ENCODE results near the gene ZNF154.

Gene ZNF154

GRCh38 chr19:57667228-57667627 is 41.8 kb downstream of the ZNF154 start:
- no peak overlapping the region for H3K4me3 ChIP-seq (replicated peaks in 1 of 2; ENCODE audit: low read depth in 2 of 2, low read length in 2 of 2)
- no peak for DNase-seq (ENCODE audit: low read depth in 2 of 2)
- TF ChIP-seq CTCF (IDR thresholded peaks at IDR 0.05; ENCODE audit: low read depth, low read length) = no peak

GRCh38 chr19:57665261-57665806 is 43.7 kb downstream of the ZNF154 start:
- no peak overlapping the region for H3K4me3 ChIP-seq (replicated peaks in 1 of 2; ENCODE audit: low read depth in 2 of 2, low read length in 2 of 2)
- no peak for TF ChIP-seq CTCF (IDR thresholded peaks at IDR 0.05; ENCODE audit: low read depth, low read length)
- no peak for DNase-seq (ENCODE audit: low read depth in 2 of 2)

DNA sequence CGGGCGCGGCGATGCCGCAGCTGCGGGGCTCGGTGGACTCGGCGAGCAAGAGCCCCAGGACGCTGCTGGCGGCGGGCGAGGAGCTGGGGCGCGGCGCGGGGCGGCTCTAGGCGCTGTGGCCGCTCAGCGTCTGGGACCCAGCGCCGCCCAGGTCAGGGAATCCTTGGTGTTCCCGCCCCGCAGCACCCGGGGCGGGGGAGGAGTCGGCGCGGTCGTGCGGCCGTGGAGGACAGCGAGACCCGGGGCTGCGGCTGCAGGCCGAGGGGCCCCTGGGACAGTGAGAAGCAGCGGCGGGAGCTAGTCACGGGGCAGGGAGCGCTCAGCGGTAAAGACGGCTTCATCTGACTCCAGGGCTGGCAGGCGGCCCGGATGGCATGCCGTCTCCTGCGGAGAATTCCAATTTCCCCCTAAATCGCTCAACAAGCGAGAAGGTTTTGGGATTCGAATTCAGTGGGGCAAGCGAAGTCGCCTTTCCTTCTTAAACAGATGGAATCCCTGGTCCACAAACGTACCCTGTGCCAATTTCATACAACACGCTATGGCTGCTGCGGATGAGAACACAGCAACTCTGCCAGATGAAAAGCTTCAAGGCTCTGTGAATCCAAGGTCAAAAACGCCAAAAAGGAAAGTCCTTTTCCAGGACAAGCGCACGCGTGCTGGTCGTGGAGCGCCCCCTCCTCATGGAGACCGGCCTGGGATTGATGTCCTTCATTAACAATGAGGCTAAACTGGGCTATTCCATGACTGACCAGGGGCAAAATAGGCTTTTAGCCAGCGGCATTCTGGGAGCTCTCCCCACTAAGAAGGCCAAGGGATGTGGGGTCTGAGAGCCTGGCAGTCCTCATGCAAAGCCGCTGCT is 44.5 kb downstream of the ZNF154 start:
- peak overlapping the region; percentile 53 to 58 for H3K4me3 ChIP-seq (replicated peaks in 1 of 2; ENCODE audit: low read depth in 2 of 2, low read length in 2 of 2)
- no peak for TF ChIP-seq CTCF (IDR thresholded peaks at IDR 0.05; ENCODE audit: low read depth, low read length)
- peak; percentile 42 to 76 for DNase-seq (ENCODE audit: low read depth in 2 of 2)

DNA sequence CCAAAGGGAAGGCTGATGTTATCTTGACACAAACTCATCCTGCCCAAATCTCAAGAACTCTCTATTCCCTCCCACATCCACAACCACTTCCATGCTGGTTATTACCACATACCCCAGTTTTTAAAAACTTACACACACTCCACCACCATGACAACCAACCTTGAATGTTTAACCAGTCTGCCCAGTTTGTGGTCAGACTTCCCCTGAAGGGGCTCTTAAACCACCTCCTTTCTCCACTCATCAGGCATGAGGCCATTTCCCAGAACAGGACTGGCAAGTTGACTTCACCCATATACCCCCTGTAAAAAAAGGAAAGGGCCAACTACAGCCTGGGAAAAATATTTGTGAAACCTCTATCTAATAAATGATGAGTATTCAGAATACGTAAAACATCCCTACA is 52.7 kb downstream of the ZNF154 start:
- DNase-seq (ENCODE audit: low read depth in 2 of 2) = no peak
- TF ChIP-seq CTCF (IDR thresholded peaks at IDR 0.05; ENCODE audit: low read depth, low read length) = no peak
- no peak overlapping the region for H3K4me3 ChIP-seq (replicated peaks in 1 of 2; ENCODE audit: low read depth in 2 of 2, low read length in 2 of 2)

GRCh38 chr19:57655443-57655842 is 53.6 kb downstream of the ZNF154 start:
- TF ChIP-seq CTCF (IDR thresholded peaks at IDR 0.05; ENCODE audit: low read depth, low read length) = no peak
- no peak overlapping the region for H3K4me3 ChIP-seq (replicated peaks in 1 of 2; ENCODE audit: low read depth in 2 of 2, low read length in 2 of 2)
- no peak for DNase-seq (ENCODE audit: low read depth in 2 of 2)

DNA sequence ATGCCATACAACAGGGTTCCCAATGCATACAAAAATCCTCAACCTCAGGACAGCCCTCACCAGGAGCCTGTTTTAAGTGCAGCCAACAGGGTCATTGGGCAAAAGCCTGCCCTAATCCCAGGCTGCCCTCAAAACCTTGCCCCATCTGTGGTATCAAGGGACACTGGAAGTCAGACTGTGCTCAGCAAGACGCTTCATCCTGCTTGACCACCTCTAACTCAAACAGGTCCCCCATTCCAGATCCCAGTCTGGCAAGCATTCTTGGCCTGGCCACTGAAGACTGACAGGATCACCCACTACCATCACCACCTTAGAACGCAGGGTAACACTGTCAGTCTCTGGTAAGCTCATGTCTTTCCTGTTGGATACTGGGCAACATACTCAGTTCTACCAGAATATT is 55.3 kb downstream of the ZNF154 start:
- no peak for TF ChIP-seq CTCF (IDR thresholded peaks at IDR 0.05; ENCODE audit: low read depth, low read length)
- H3K4me3 ChIP-seq (replicated peaks in 1 of 2; ENCODE audit: low read depth in 2 of 2, low read length in 2 of 2) = no peak overlapping the region

More for the DNA sequence above, 55.3 kb downstream of the ZNF154 start:
- DNase-seq (ENCODE audit: low read depth in 2 of 2) = no peak

Measured in cardiac fibroblast (primary cell).